Glutamatergic neuron (in vitro differentiated cells): ENCODE data around the gene CNTROB. TPM values are rescaled to one million over a fixed set of nuclear protein-coding genes. Genes with fewer than 3 reads are reported as not detected.

ENCODE experiments used
- DNase-seq: peaks from one replicate; pipeline ENCODE4 v3.0.0; 2022
- H3K27ac Mint-ChIP-seq: one replicate; pipeline ENCODE4 v1.8.0; 2020; ENCODE audit warnings: mild to moderate bottlenecking, mixed read lengths, inconsistent platforms; ENCODE audit not compliant: unreplicated experiment
- H3K27me3 Mint-ChIP-seq: one replicate; pipeline ENCODE4 v1.8.0; 2020; ENCODE audit warnings: mild to moderate bottlenecking, moderate library complexity, mixed read lengths, inconsistent platforms; ENCODE audit not compliant: unreplicated experiment
- H3K36me3 Mint-ChIP-seq: one replicate; pipeline ENCODE4 v1.8.0; 2020; ENCODE audit warnings: mild to moderate bottlenecking, mixed read lengths, inconsistent platforms; ENCODE audit not compliant: unreplicated experiment
- H3K4me1 Mint-ChIP-seq: one replicate; pipeline ENCODE4 v1.8.0; 2020; ENCODE audit warnings: mild to moderate bottlenecking, low read depth, mixed read lengths, inconsistent platforms; ENCODE audit not compliant: unreplicated experiment
- H3K4me3 Mint-ChIP-seq: one replicate; pipeline ENCODE4 v1.8.0; 2020; ENCODE audit warnings: mild to moderate bottlenecking, mixed read lengths, inconsistent platforms; ENCODE audit not compliant: unreplicated experiment
- H3K9me3 Mint-ChIP-seq: one replicate; pipeline ENCODE4 v1.8.0; 2020; ENCODE audit warnings: mild to moderate bottlenecking, moderate library complexity, mixed read lengths, inconsistent platforms; ENCODE audit not compliant: unreplicated experiment
- total RNA-seq: library from RNA; stranded (reverse); fragmentation: NEBNext Ultra II Directional; extraction: Animal tissue kit (Norgen Biotek cat#: 25700); gene quantifications from one replicate; pipeline ENCODE4 v1.2.1, GENCODE V29; 2021; ENCODE audit not compliant: unreplicated experiment
- TF ChIP-seq, protein P1 (sequence below): fragments of 200-600 bp; sonication (generic); IDR thresholded peaks from one replicate; pipeline ENCODE4 v1.5.0; 2021; ENCODE audit not compliant: partially characterized antibody, unreplicated experiment

CNTROB gene
- total RNA-seq, 1 donor from 2014 or later = 55.7 TPM

DNA sequence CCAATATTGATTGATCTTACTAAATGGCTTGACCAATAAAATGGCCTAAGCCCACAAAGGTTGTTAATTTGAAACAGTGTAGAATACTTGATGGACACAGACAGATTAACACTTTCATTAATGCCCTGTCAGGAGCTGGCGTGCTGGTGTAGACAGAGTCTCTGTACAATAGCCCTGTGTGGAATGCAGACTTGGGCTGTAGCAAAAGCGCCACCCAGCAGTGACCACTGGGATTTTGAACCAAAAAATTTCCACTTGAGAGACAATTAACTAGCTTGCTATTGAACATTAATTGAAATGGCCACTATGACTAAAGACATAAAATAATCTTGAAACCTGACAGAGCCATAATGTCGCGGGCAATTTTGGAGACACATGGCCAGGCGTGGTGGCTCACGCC, 50.7 kb downstream of the CNTROB start:
- no peak overlapping the region for H3K4me3 Mint-ChIP-seq
- no peak overlapping the region for H3K27ac Mint-ChIP-seq
- DNase-seq = no peak
- no peaks in the 10 kb centered on the region for H3K4me1 Mint-ChIP-seq
- TF ChIP-seq, protein P1, sequence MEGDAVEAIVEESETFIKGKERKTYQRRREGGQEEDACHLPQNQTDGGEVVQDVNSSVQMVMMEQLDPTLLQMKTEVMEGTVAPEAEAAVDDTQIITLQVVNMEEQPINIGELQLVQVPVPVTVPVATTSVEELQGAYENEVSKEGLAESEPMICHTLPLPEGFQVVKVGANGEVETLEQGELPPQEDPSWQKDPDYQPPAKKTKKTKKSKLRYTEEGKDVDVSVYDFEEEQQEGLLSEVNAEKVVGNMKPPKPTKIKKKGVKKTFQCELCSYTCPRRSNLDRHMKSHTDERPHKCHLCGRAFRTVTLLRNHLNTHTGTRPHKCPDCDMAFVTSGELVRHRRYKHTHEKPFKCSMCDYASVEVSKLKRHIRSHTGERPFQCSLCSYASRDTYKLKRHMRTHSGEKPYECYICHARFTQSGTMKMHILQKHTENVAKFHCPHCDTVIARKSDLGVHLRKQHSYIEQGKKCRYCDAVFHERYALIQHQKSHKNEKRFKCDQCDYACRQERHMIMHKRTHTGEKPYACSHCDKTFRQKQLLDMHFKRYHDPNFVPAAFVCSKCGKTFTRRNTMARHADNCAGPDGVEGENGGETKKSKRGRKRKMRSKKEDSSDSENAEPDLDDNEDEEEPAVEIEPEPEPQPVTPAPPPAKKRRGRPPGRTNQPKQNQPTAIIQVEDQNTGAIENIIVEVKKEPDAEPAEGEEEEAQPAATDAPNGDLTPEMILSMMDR = no peak
- peaks cover 3% of the 10 kb centered on the region for H3K27me3 Mint-ChIP-seq
- H3K9me3 Mint-ChIP-seq = no peaks in the 10 kb centered on the region
- H3K36me3 Mint-ChIP-seq = no peaks in the 10 kb centered on the region

DNA sequence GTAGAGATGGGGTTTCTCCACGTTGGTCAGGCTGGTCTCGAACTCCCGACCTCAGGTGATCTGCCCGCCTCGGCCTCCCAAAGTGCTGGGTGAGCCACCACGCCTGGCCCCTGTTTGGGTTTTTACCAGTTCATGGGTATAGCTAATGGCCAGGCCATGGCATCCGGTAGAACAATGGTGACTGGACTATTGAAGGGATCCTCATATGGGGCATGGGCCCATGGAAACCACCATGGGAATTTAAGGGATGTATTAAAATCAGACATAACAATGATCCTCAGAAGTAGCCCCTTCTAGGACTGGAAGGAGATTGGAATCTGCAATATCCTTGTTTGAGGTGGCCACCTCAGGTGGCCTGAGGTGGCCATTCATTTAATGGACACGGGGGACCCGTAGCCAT, 52.9 kb downstream of the CNTROB start:
- Mint-ChIP-seq H3K27ac (no peak overlapping the region), H3K4me1 (no peaks in the 10 kb centered on the region), H3K36me3 (no peaks in the 10 kb centered on the region), H3K9me3 (no peaks in the 10 kb centered on the region), H3K27me3 (peaks cover 3% of the 10 kb centered on the region), H3K4me3 (no peak overlapping the region)
- DNase-seq = no peak
- TF ChIP-seq, protein P1 = no peak

DNA sequence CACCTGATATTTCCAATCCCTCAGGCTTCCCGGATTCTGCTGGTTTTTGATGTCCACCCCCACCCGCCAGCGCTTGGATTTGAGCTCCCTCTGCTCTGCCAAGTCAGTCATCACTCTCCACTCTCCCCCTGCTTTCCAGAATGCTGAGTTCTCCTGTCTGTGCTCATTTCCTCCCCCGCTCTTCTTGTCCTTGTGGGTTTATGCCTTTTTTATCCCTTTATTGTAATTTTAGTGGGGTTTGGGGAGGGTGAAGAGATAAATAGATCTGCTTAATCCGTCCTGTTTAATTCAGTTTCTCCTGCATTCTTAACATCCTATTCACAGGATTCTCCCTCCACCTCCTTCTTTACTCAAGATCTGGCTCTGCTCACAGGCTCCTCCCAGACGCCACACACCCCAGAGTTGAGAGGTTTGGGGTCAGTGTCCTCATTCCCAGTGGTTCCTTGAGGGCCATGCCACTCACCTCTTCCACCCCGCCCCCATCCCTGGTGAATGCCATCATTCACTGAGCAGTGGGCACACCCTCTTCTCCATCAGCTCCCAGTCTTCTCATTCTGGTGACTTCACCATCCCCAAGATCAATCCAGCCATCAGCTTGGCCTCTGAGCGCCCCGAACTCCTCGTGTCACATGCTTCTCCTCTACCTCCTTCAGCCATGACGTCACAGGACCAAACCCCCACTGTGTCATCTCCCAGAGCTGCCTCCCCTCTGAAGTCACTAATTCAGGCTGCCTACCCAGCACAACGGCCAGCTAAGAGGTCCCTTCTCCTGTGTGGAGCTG, 55.3 kb downstream of the CNTROB start:
- H3K27me3 Mint-ChIP-seq = peaks cover 2% of the 10 kb centered on the region
- no peak overlapping the region for H3K27ac Mint-ChIP-seq
- DNase-seq = no peak
- no peaks in the 10 kb centered on the region for H3K9me3 Mint-ChIP-seq
- TF ChIP-seq, protein P1 = no peak
- H3K4me3 Mint-ChIP-seq = no peak overlapping the region
- no peaks in the 10 kb centered on the region for H3K4me1 Mint-ChIP-seq
- no peaks in the 10 kb centered on the region for H3K36me3 Mint-ChIP-seq

DNA sequence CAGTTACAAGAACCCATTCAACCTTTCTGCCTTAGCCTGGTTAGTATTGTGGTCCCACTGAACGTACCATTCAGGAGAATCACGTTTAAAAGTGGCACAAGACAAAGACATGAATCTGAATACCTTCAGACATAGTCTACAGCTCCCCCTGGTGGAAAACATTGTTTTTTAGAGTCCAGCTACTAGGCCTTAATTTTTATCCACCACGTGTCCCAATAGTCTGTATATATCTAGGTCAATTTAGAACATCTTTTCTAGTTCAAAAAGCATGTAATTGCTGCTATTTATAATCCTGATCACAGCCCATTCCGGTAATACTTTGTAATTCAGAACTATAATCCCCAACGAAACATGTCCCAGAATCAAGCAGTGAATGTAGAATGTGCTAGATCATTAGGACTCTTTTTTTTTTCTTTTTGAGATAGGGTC, 56.8 kb downstream of the CNTROB start:
- H3K27ac Mint-ChIP-seq = no peak overlapping the region
- peaks cover 2% of the 10 kb centered on the region for H3K27me3 Mint-ChIP-seq
- TF ChIP-seq, protein P1 = peak; percentile 83
- no peaks in the 10 kb centered on the region for H3K36me3 Mint-ChIP-seq
- no peaks in the 10 kb centered on the region for H3K4me1 Mint-ChIP-seq
- H3K9me3 Mint-ChIP-seq = no peaks in the 10 kb centered on the region
- H3K4me3 Mint-ChIP-seq = peak overlapping the region; percentile 84
- DNase-seq = no peak
